GM21515 (cell line): Measurements from ENCODE around the gene PLCB4.
A peak's percentile ranks its signal among the peaks of the same experiment; 100 is the strongest.

Source experiments
- ATAC-seq: cut with Tn5 transposase; IDR thresholded peaks from one replicate; pipeline ENCODE4 v1.9.1; 2021; ENCODE audit not compliant: unreplicated experiment

PLCB4 gene

GRCh38 chr20:9482180-9482579 lies 413.3 kb downstream of the PLCB4 start:
- ATAC-seq, result no peak

GRCh38 chr20:9483131-9483530 lies 414.2 kb downstream of the PLCB4 start:
- ATAC-seq, result no peak

- ATAC-seq, result no peak
Measured at GRCh38 chr20:9485614-9486340, 416.9 kb downstream of the PLCB4 start.

GRCh38 chr20:9487231-9487630 lies 418.3 kb downstream of the PLCB4 start:
- no peak for ATAC-seq

GRCh38 chr20:9488063-9488462 lies 419.2 kb downstream of the PLCB4 start:
- no peak for ATAC-seq

GRCh38 chr20:9490161-9490560 lies 421.3 kb downstream of the PLCB4 start:
- ATAC-seq, result no peak

GRCh38 chr20:9490631-9491030 lies 421.7 kb downstream of the PLCB4 start:
- no peak for ATAC-seq

- ATAC-seq, result no peak
Measured at GRCh38 chr20:9491324-9491723, 422.4 kb downstream of the PLCB4 start.

GRCh38 chr20:9492067-9492466 lies 423.2 kb downstream of the PLCB4 start:
- no peak for ATAC-seq

- no peak for ATAC-seq
Measured at GRCh38 chr20:9493803-9494202, 424.9 kb downstream of the PLCB4 start.

GRCh38 chr20:9495701-9496100 lies 426.8 kb downstream of the PLCB4 start:
- ATAC-seq, result no peak

- ATAC-seq, result no peak
Measured at GRCh38 chr20:9496155-9496554, 427.3 kb downstream of the PLCB4 start.

GRCh38 chr20:9498322-9498721 lies 429.4 kb downstream of the PLCB4 start:
- ATAC-seq, result no peak

GRCh38 chr20:9499126-9499899 lies 430.4 kb downstream of the PLCB4 start:
- ATAC-seq, result no peak

GRCh38 chr20:9500121-9500520 lies 431.2 kb downstream of the PLCB4 start:
- peak; percentile 64 for ATAC-seq

GRCh38 chr20:9501473-9501872 lies 432.6 kb downstream of the PLCB4 start:
- no peak for ATAC-seq

GRCh38 chr20:9503526-9504245 lies 434.8 kb downstream of the PLCB4 start:
- no peak for ATAC-seq

- ATAC-seq, result no peak
Measured at GRCh38 chr20:9506280-9506821, 437.5 kb downstream of the PLCB4 start.

- ATAC-seq, result no peak
Measured at GRCh38 chr20:9506964-9507369, 438.1 kb downstream of the PLCB4 start.

GRCh38 chr20:9507544-9508239 lies 438.8 kb downstream of the PLCB4 start:
- no peak for ATAC-seq

- ATAC-seq, result no peak
Measured at GRCh38 chr20:9508240-9508661, 439.4 kb downstream of the PLCB4 start.
